Type B pancreatic cell (in vitro differentiated cells): ENCODE data around the gene TES. TPM values are rescaled to one million over a fixed set of nuclear protein-coding genes. Genes with fewer than 3 reads are reported as not detected.

Experiments used
- DNase-seq: peaks from one replicate; pipeline ENCODE4 v3.0.0; 2021; ENCODE audit warnings: mixed read lengths; ENCODE audit not compliant: unreplicated experiment; ENCODE audit errors: extremely low spot score
- H3K27ac Mint-ChIP-seq: 2 replicates; pipeline ENCODE4 v1.8.0; 2021; ENCODE audit warnings: mild to moderate bottlenecking, mixed read lengths
- H3K27me3 Mint-ChIP-seq: 2 replicates; pipeline ENCODE4 v1.8.0; 2021; ENCODE audit warnings: mixed read lengths
- H3K36me3 Mint-ChIP-seq: 2 replicates; pipeline ENCODE4 v1.8.0; 2021; ENCODE audit warnings: mixed read lengths
- H3K4me1 Mint-ChIP-seq: one replicate; pipeline ENCODE4 v1.8.0; 2021; ENCODE audit warnings: mixed read lengths; ENCODE audit not compliant: unreplicated experiment
- H3K4me3 Mint-ChIP-seq: 2 replicates; pipeline ENCODE4 v1.8.0; 2021; ENCODE audit warnings: mild to moderate bottlenecking, mixed read lengths
- H3K9me3 Mint-ChIP-seq: 2 replicates; pipeline ENCODE4 v1.8.0; 2021; ENCODE audit warnings: mixed read lengths
- CTCF ChIP-seq: fragments of 200-600 bp; sonication (generic); conservative IDR thresholded peaks from 2 replicates; pipeline ENCODE4 v1.5.0; 2021; ENCODE audit warnings: antibody characterized with exemption, mild to moderate bottlenecking
- total RNA-seq: library from RNA; stranded (reverse); gene quantifications from 2 replicates; pipeline ENCODE4 v1.2.1, GENCODE V29; 2021; ENCODE audit warnings: low replicate concordance

Gene TES
- total RNA-seq, 1 donor from 2014 or later: 91.1 TPM

GRCh38 chr7:116180302-116180701, 30.0 kb upstream of the TES start:
- Mint-ChIP-seq H3K36me3 (peaks cover 1% of the 10 kb centered on the region), H3K4me1 (no peaks in the 10 kb centered on the region), H3K27ac (no peak overlapping the region), H3K4me3 (no peak overlapping the region), H3K27me3 (no peaks in the 10 kb centered on the region), H3K9me3 (peaks cover 2% of the 10 kb centered on the region)
- TF ChIP-seq CTCF: peak; percentile 82
- DNase-seq: no peak

- no peak for TF ChIP-seq CTCF
- Mint-ChIP-seq H3K36me3 (no peaks in the 10 kb centered on the region), H3K4me1 (no peaks in the 10 kb centered on the region), H3K9me3 (no peaks in the 10 kb centered on the region), H3K27me3 (no peaks in the 10 kb centered on the region), H3K27ac (no peak overlapping the region), H3K4me3 (no peak overlapping the region)
- DNase-seq: no peak
Observed at GRCh38 chr7:116182023-116182422, 28.3 kb upstream of the TES start.

GRCh38 chr7:116185450-116185849, 24.9 kb upstream of the TES start:
- H3K4me1 Mint-ChIP-seq: no peaks in the 10 kb centered on the region
- peaks cover 6% of the 10 kb centered on the region for H3K9me3 Mint-ChIP-seq
- H3K27ac Mint-ChIP-seq: no peak overlapping the region
- TF ChIP-seq CTCF: no peak
- H3K27me3 Mint-ChIP-seq: no peaks in the 10 kb centered on the region
- no peak for DNase-seq
- H3K36me3 Mint-ChIP-seq: no peaks in the 10 kb centered on the region
- H3K4me3 Mint-ChIP-seq: no peak overlapping the region

GRCh38 chr7:116185956-116186355, 24.4 kb upstream of the TES start:
- no peaks in the 10 kb centered on the region for H3K4me1 Mint-ChIP-seq
- no peak for TF ChIP-seq CTCF
- H3K27me3 Mint-ChIP-seq: no peaks in the 10 kb centered on the region
- H3K9me3 Mint-ChIP-seq: peaks cover 6% of the 10 kb centered on the region
- no peaks in the 10 kb centered on the region for H3K36me3 Mint-ChIP-seq
- no peak for DNase-seq
- no peak overlapping the region for H3K4me3 Mint-ChIP-seq
- no peak overlapping the region for H3K27ac Mint-ChIP-seq

- no peak for DNase-seq
- Mint-ChIP-seq H3K4me3 (no peak overlapping the region), H3K27ac (no peak overlapping the region)
Observed at GRCh38 chr7:116187400-116187799, 22.9 kb upstream of the TES start.

More at GRCh38 chr7:116187400-116187799, 22.9 kb upstream of the TES start:
- H3K4me1 Mint-ChIP-seq: no peaks in the 10 kb centered on the region
- peaks cover 6% of the 10 kb centered on the region for H3K9me3 Mint-ChIP-seq
- H3K36me3 Mint-ChIP-seq: no peaks in the 10 kb centered on the region
- no peaks in the 10 kb centered on the region for H3K27me3 Mint-ChIP-seq
- TF ChIP-seq CTCF: no peak
